Suprapubic skin (tissue), 3 donors: ENCODE measurements around the gene RNF150.
"Not testable (repeated sequence)": the region's sequence is repeated elsewhere in the genome, so short reads cannot be mapped to it uniquely, and the experiment has no call there.

ENCODE experiments used
- CTCF ChIP-seq, 2 donors: fragments of 200-600 bp in 1 of 2; fragments of 450-650 bp in 1 of 2; sonication (generic) in 1 of 2; IDR thresholded peaks; one replicate each; pipeline ENCODE4 v1.5.1; 2016 to 2019; ENCODE audit warnings: antibody characterized with exemption in 2 of 2, mild to moderate bottlenecking in 1 of 2, moderate library complexity in 1 of 2
- EP300 ChIP-seq: sonication (generic); formaldehyde crosslinking; IDR thresholded peaks from one replicate; pipeline ENCODE4 v1.6.1; 2017; ENCODE audit warnings: antibody characterized with exemption
- POLR2A ChIP-seq, 2 donors: fragments of 450-650 bp; IDR thresholded peaks; one replicate each; pipeline ENCODE4 v1.6.1; 2017; ENCODE audit warnings: antibody characterized with exemption in 2 of 2, mild to moderate bottlenecking in 2 of 2, moderate library complexity in 2 of 2

GRCh38 chr4:140820520-140820919 lies 312.7 kb downstream of the RNF150 start:
- TF ChIP-seq CTCF (IDR thresholded peaks at IDR 0.05); EP300; POLR2A (IDR thresholded peaks at IDR 0.05): not testable (repeated sequence)
